T-helper 1 cell (primary cell): ENCODE results near the gene ZSCAN21.

Experiments used
- DNase-seq, 5 donors: peaks; one replicate each; pipeline ENCODE4 v3.0.0-alpha.2; 2012 to 2020

ZSCAN21 gene

DNA sequence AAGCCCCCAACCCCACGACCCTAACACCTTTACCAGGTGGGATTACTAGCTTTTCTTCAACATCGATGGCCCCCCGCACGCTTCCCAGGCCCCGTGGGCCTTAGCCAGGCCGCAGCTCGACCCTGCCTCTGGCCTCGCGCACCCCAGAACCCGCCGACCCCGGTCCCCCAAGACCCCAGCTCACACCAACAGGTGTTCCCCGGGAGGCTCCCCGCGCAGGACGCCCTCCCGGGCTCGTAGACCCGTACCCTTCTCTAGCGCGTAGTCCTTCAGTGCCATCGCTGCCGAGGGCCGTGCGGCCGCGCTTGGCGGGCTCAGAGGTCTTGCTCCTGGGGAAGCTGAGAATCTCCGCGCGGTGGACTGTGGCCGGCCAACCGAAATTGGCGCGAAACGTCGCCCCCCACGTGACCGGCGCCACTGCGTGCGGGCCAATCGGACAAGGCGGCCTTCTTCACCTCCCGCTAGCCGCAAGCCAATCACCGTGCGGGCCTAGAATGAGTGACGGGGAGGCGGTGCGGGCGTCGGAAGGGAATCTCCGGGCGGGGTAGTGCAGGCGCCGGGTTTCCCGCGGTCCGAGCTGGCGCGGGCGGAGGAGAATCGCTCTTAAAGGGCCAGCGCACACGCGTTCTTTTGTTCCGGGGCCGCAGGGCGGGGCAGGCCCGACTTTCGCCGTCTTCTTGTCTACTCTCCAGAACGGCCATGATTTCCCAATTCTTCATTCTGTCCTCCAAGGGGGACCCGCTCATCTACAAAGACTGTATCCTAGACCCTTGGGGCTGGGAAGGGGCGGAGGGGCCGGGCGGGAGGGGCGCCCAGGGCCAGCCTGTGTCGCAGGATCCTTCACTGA lies 51.7 kb downstream of the ZSCAN21 start, which contains the start of the genes AP4M1 and MCM7:
Gene AP4M1 (plus strand): TSS at position 628 of the 847 bp plus-strand sequence. CDS start 72 bp downstream, at position 700.
Gene MCM7 (minus strand): TSS at position 382 of the 847 bp plus-strand sequence. CDS start 103 bp downstream, at position 279.
- peak; percentile 93 to 99 (median 94) for DNase-seq

DNA sequence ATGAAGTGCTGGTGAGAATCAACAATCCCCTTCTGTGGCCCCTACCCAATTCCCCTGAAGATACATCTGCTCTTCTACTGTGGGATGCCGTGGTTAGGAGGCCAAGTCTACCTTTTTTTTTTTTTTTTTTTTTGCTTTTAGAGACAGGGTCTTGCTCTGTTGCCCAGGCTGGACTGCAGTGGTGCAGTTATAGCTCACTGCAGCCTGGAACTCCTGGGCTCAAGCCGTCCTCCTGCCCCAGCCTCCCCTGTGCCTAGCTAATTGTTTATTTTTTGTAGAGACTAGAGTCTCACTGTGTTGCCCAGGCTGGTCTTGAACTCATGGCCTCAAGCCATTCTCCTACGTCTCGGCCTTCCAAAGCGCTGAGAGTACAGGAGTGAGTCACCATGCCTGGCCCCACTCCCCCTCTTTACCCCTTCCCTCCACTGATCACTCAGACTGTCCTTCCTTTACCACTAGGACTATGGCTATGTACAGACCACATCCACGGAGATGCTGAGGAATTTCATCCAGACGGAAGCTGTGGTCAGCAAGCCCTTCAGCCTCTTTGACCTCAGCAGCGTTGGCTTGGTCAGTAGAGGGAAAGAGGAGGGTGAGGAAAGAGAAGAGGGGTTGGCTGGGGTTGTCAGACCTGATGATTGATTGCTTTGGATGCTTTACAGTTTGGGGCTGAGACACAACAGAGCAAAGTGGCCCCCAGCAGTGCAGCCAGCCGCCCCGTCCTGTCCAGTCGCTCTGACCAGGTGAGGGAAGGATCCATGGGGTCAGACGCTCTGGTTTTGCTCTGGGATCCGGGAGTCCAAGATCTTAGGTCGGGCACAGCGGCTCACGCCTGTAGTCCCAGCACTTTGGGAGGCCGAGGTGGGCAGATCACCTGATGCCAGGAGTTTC lies 53.6 kb downstream of the ZSCAN21 start:
- no peak for DNase-seq

DNA sequence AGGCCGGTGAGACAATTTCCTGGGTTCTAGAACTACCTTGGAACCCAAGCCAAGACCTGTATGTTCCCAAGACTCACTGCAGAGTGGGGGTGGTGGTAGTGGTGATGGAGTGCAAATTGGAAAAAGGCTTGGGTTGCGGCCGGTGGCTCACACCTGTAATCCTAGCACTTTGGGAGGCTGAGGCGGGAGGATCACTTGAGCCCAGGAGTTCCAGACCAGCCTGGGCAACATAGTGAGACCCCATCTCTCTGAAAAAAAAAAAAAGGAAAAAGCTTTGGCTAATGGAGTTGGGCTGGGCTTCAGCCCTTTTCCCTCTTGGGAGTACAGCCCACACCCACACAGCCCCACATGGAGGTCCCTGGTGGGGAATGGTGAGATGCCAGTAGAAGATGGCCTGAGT lies 56.0 kb downstream of the ZSCAN21 start:
- DNase-seq, result no peak

DNA sequence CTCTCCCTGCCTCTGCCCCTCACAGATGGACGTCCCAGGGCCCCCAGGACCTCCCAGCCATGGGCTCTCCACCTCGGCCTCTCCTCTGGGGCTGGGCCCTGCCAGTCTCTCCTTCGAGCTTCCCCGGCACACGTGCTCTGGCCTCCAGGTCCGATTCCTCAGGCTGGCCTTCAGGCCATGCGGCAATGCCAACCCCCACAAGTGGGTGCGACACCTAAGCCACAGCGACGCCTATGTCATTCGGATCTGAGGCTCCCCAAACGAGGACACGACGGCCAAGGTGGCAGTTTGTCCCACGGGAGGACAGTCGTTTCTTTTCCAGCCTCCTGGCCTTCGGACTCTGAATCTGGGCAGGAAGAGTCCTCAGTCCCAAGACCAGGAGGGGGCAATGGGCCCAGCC lies 57.1 kb downstream of the ZSCAN21 start:
- no peak for DNase-seq

DNA sequence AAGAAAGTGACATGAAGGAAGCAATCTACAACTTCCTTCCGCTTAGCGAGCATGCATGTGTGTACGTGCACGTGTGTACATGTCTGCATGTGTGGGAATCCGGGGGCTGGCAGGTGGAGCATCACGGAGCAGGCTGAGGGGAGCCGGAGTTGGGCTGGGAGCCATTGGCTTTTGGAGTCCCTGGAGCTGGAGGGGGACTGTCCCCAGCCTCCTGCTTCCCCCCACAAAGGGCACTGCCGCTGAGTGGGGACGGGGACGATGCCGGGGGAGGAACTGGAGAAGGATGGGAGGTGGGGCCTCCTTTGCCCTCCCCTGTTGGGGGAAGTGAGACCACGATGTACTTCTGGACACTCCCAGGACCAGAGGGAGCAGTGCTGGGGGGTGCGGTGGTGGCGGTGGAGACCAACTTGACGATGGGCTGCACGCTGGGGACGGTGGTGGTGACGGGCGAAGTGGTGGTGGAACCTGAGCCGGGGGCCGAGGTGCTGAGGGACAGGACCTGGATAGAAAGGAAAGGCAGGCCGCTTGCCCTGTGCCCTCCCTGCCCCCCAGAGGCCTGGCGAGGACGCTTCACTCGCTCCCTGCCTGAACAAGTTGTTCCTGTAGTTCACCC lies 57.7 kb downstream of the ZSCAN21 start:
- DNase-seq, result no peak

DNA sequence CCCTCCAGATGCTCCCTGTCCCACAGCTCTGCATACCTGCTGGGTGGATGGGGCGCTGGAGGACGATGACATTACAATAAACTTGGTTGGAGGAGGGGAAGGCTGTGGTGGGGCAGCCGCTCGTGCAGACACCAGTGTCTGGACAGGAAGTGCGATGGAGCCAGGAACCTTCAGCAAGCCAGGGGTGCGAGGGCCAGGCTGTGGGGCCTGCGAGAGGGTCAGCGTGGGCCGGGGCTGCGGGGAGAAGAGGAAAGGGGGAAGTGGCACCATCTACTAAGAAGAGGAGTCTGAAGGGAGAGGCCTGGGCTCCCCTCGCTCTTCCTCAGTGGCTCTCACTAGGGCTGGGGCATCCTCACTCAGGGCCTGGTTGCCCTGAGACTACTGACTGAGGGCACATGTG lies 58.3 kb downstream of the ZSCAN21 start:
- DNase-seq, result no peak

DNA sequence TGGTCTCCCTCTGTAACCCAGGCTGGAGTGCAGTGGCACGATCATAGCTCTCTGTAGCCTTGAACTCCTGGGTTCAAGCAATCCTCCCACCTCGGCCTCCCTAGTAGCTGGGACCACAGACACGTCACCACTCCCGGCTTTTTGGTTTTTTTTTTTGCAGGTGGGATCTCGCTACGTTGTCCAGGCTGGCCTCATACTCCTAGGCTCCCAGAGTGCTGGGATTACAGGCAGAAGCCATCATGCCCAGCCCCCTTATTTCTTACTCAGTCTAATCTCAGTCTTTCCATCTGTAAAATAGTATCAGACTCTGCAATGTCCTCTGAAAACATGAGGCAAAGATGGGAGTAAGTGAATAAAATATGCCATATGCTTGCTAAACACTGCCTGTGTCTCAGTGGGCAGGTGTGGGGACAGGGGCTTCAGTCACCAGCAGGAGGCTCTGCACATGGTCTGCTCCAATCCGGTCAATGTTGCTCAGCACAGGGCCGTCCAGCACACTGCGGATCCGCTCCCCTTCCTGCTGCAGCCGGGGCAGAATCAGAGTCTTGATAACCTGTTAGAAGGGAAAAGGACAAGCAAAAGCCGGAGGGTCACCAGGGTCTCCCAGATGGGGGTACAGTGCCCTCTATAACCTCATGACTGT lies 60.1 kb downstream of the ZSCAN21 start:
- no peak for DNase-seq

DNA sequence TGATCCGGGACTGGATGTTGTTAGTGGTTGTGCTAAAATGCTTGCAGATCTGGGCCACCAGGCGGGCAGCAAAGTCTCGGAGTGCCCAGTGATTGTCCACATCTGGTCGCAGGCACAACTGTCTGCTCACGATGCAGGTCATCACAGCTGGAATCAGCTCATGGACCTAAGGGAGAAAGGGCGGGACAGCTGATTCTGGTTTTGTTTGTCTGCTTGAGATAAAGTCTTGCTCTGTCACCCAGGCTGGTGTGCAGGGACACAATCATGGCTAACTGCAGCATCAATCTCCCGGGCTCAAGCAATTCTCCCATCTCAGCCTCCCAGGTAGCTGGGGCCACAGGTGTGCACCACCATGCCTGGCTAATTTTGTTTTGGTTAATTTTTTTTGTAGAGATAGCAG lies 61.6 kb downstream of the ZSCAN21 start:
- no peak for DNase-seq

DNA sequence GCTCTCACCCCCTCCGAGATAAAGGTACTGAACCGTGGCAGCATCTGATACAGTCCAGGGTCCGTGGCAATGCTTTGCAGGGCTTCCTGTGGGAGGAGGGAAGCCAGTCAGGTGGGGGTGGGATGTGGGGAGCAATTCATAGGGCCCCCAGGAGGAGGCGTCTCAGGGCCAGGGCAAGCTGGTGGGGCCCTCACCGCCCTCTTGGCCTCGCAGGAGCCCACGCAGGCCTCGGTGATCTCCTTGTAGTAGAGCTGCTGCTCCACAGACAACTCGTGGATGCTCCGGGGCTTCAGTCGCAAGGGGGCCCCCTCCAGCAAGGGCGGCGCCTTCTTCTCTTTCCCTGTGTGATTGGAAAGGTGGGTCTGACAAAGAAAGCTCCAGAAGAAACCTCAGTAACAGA lies 62.3 kb downstream of the ZSCAN21 start:
- no peak for DNase-seq
